AG04449 (cell line): Measurements from ENCODE around the gene HBD.

Source experiments
- CTCF ChIA-PET: fragments of 350-600 bp; formaldehyde crosslinking; extraction: SDS; loops from one replicate; lab custom pipeline; 2021; ENCODE audit warnings: antibody characterized with exemption; lab: Yijun Ruan, JAX
- POLR2A ChIA-PET: fragments of 400-600, 350-600 bp; formaldehyde crosslinking; extraction: SDS; loops from one replicate; lab custom pipeline; 2020; ENCODE audit warnings: antibody characterized with exemption, inconsistent platforms; lab: Yijun Ruan, JAX
- DNase-seq: peaks from one replicate; pipeline ENCODE4 v3.0.0-alpha.2; 2010; ENCODE audit warnings: low read depth, low spot score
- H3K4me3 ChIP-seq: 2 replicates; pipeline ENCODE4 v1.5.1; 2011; ENCODE audit warnings: low read depth, mild to moderate bottlenecking, control low read depth, low read length
- CTCF ChIP-seq: IDR thresholded peaks from one replicate; pipeline ENCODE4 v1.5.1; 2011; ENCODE audit warnings: mild to moderate bottlenecking, moderate library complexity, low read length, control low read depth, inconsistent platforms; ENCODE audit not compliant: insufficient read depth; ENCODE audit errors: missing control alignments

HBD gene

GRCh38 chr11:5239046-5239445 is 4.8 kb upstream of the HBD start:
- POLR2A ChIA-PET, result no interaction called here
- CTCF ChIA-PET, result no interaction called here
- no peak for TF ChIP-seq CTCF

GRCh38 chr11:5238486-5238885 is 4.2 kb upstream of the HBD start:
- no peak overlapping the region for H3K4me3 ChIP-seq
- CTCF ChIA-PET, result no interaction called here
- no peak for TF ChIP-seq CTCF
- POLR2A ChIA-PET, result no interaction called here
- DNase-seq, result no peak

More at GRCh38 chr11:5239046-5239445, 4.8 kb upstream of the HBD start:
- H3K4me3 ChIP-seq, result no peak overlapping the region
- DNase-seq, result no peak

GRCh38 chr11:5237420-5237819 is 3.1 kb upstream of the HBD start:
- TF ChIP-seq CTCF, result no peak
- POLR2A ChIA-PET, result no interaction called here
- no peak for DNase-seq
- CTCF ChIA-PET, result no interaction called here
- H3K4me3 ChIP-seq, result no peak overlapping the region

DNA sequence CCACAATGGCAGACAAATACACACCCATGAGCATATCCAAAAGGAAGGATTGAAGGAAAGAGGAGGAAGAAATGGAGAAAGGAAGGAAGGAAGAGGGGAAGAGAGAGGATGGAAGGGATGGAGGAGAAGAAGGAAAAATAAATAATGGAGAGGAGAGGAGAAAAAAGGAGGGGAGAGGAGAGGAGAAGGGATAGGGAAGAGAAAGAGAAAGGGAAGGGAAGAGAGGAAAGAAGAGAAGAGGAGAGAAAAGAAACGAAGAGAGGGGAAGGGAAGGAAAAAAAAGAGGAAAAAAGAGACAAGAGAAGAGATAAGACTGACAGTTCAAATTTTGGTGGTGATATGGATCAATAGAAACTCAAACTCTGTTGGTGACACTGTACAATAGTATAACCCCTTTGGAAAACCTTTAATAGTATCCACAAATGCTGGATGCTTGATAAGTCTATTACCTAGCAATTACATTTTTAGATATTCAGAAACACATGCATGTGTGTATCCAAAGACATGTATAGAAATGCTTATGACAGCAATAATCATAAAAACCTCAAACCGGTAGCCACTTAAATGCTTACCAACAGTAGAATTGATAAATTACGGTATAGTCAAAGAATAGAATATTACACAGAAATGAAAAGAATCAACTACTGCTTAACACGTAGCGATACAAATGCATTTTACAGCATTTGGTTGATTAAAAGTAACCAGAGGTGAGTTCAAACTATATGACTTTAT is 1.2 kb upstream of the HBD start:
- TF ChIP-seq CTCF, result no peak
- DNase-seq, result no peak
- CTCF ChIA-PET, result no interaction called here
- H3K4me3 ChIP-seq, result no peak overlapping the region
- POLR2A ChIA-PET, result no interaction called here

DNA sequence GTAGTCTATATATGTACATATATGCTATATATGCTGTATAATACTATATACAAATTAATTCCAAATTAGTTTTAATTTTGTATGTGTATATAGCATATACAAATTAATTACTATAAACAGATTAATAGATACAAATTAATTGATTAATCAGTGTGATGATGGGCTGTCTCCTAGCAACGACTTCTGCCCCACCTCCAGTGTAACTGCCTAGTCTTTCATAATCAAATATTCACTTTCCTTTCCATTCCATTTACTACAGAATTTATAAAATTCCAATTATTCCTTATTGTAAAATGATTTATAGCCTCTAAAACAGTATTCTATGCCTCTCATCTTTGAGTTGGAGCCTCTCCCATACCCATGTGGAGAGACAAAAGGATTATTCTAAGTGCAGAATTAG is 976 bp downstream of the HBD start:
- H3K4me3 ChIP-seq, result no peak overlapping the region
- ChIA-PET CTCF (no interaction called here), POLR2A (no interaction called here)
- DNase-seq, result no peak
- TF ChIP-seq CTCF, result no peak

DNA sequence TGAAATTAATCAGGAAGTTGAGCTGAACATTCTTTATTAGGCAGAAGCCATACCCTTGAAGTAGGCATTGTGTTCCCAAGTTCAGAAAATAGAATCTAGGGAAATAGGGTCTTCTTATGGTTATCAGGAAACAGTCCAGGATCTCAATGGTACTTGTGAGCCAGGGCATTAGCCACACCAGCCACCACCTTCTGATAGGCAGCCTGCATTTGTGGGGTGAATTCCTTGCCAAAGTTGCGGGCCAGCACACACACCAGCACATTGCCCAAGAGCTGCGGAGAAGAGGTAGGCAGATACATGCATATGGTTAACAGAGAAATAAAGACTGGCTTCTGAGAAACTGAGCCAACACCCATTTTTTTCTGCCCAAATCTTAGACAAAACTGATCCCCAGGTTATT is 1.5 kb downstream of the HBD start:
- no peak for TF ChIP-seq CTCF

More for the DNA sequence above, 1.5 kb downstream of the HBD start:
- CTCF ChIA-PET, result no interaction called here
- POLR2A ChIA-PET, result no interaction called here
- no peak for DNase-seq
- no peak overlapping the region for H3K4me3 ChIP-seq
